GM18520 (cell line): Measurements from ENCODE around the gene RNF225.
"Not testable (repeated sequence)": the region's sequence is repeated elsewhere in the genome, so short reads cannot be mapped to it uniquely, and the experiment has no call there.

Source experiments
- ATAC-seq: cut with Tn5 transposase; IDR thresholded peaks from one replicate; pipeline ENCODE4 v1.9.1; 2021; ENCODE audit not compliant: unreplicated experiment

Gene RNF225

GRCh38 chr19:58395220-58395978, at the start of gene RNF225:
RNF225 (plus strand) TSS chr19:58395656; CDS start chr19:58396090, 434 bp downstream.
- no peak for ATAC-seq

- ATAC-seq = peak; percentile 71
Measured at GRCh38 chr19:58346961-58347929, 48.2 kb upstream of the RNF225 start.

- ATAC-seq = not testable (repeated sequence)
Measured at GRCh38 chr19:58348080-58348479, 47.4 kb upstream of the RNF225 start.

GRCh38 chr19:58349590-58349989, 45.9 kb upstream of the RNF225 start:
- no peak for ATAC-seq

- no peak for ATAC-seq
Measured at GRCh38 chr19:58350001-58350861, 45.2 kb upstream of the RNF225 start.

GRCh38 chr19:58350871-58351557, 44.4 kb upstream of the RNF225 start:
- no peak for ATAC-seq

- ATAC-seq = no peak
Measured at GRCh38 chr19:58351558-58351878, 43.9 kb upstream of the RNF225 start.

- ATAC-seq = no peak
Measured at GRCh38 chr19:58351990-58352755, 43.3 kb upstream of the RNF225 start.

- no peak for ATAC-seq
Measured at GRCh38 chr19:58352760-58353671, 42.4 kb upstream of the RNF225 start, which contains the start of gene A1BG. A1BG (minus strand) TSS chr19:58353492; CDS start chr19:58353437, 55 bp downstream.

GRCh38 chr19:58353717-58354477, 41.6 kb upstream of the RNF225 start:
- no peak for ATAC-seq

GRCh38 chr19:58354478-58355030, 40.9 kb upstream of the RNF225 start:
- ATAC-seq = no peak

GRCh38 chr19:58355215-58355796, 40.1 kb upstream of the RNF225 start:
- no peak for ATAC-seq

- no peak for ATAC-seq
Measured at GRCh38 chr19:58355908-58356765, 39.3 kb upstream of the RNF225 start.

- ATAC-seq = no peak
Measured at GRCh38 chr19:58356766-58357480, 38.5 kb upstream of the RNF225 start.

GRCh38 chr19:58357481-58358145, 37.8 kb upstream of the RNF225 start:
- ATAC-seq = no peak
